CD4-positive, alpha-beta memory T cell (primary cell): ENCODE data around the gene PRR22. TPM values are rescaled to one million over a fixed set of nuclear protein-coding genes. Genes with fewer than 3 reads are reported as not detected.

Experiments used
- CTCF ChIA-PET: fragments of 350-600 bp; sonication (Branson Sonifier 250); formaldehyde crosslinking; loops from one replicate; lab custom pipeline; 2021; ENCODE audit warnings: inconsistent platforms; ENCODE audit not compliant: partially characterized antibody; lab: Charles Lee
- POLR2A ChIA-PET: fragments of 350-600 bp; sonication (Branson Sonifier 250); formaldehyde crosslinking; loops from one replicate; lab custom pipeline; 2021; ENCODE audit not compliant: partially characterized antibody; lab: Charles Lee
- DNase-seq, 5 donors: peaks; one replicate each; pipeline versions ENCODE4 v3.0.0 to v3.0.0-alpha.2; 2020 to 2022; ENCODE audit warnings: mixed read lengths in 1 of 5
- H3K27ac ChIP-seq: one replicate; pipeline ENCODE4 v1.7.0; 2013; ENCODE audit warnings: low read depth, low read length
- H3K27me3 ChIP-seq: 2 replicates; pipeline ENCODE4 v1.7.0; 2013; ENCODE audit warnings: mild to moderate bottlenecking, low read length, moderate library complexity; ENCODE audit not compliant: insufficient read depth
- H3K36me3 ChIP-seq: 2 replicates; pipeline ENCODE4 v1.7.0; 2013; ENCODE audit warnings: mild to moderate bottlenecking, low read length, moderate library complexity; ENCODE audit not compliant: insufficient read depth
- H3K4me1 ChIP-seq: 2 replicates; pipeline ENCODE4 v1.7.0; 2013; ENCODE audit warnings: mild to moderate bottlenecking, low read length, moderate library complexity; ENCODE audit not compliant: insufficient read depth
- H3K4me3 ChIP-seq, 2 donors: one replicate each; pipeline ENCODE4 v1.7.0; 2013; ENCODE audit warnings: low read length in 2 of 2, mild to moderate bottlenecking in 1 of 2
- H3K9me3 ChIP-seq, 2 donors: one replicate each; pipeline ENCODE4 v1.7.0; 2013; ENCODE audit warnings: low read length in 2 of 2, control low read depth in 1 of 2; ENCODE audit not compliant: control insufficient read depth in 1 of 2
- H3K27ac Mint-ChIP-seq, 7 donors: one replicate each; pipeline ENCODE4 v1.8.0; 2020 to 2021; ENCODE audit warnings: mixed read lengths in 7 of 7, mild to moderate bottlenecking in 6 of 7, inconsistent platforms in 3 of 7, moderate library complexity in 3 of 7
- H3K27me3 Mint-ChIP-seq, 2 donors: one replicate each; pipeline ENCODE4 v1.8.0; 2020 to 2021; ENCODE audit warnings: mixed read lengths in 2 of 2
- H3K36me3 Mint-ChIP-seq, 2 donors: one replicate each; pipeline ENCODE4 v1.8.0; 2020 to 2021; ENCODE audit warnings: mixed read lengths in 2 of 2, inconsistent platforms in 1 of 2, mild to moderate bottlenecking in 1 of 2
- H3K4me1 Mint-ChIP-seq, 4 donors: one replicate each; pipeline ENCODE4 v1.8.0; 2020 to 2021; ENCODE audit warnings: mixed read lengths in 4 of 4, mild to moderate bottlenecking in 1 of 4
- H3K4me3 Mint-ChIP-seq, 8 donors: one replicate each; pipeline ENCODE4 v1.8.0; 2020 to 2021; ENCODE audit warnings: mixed read lengths in 8 of 8, mild to moderate bottlenecking in 7 of 8, moderate library complexity in 6 of 8, inconsistent platforms in 3 of 8
- H3K9me3 Mint-ChIP-seq, 8 donors: one replicate each; pipeline ENCODE4 v1.8.0; 2020 to 2021; ENCODE audit warnings: mixed read lengths in 8 of 8, mild to moderate bottlenecking in 5 of 8, inconsistent platforms in 3 of 8, moderate library complexity in 1 of 8
- intact Hi-C: fragments of 100-400 bp; cut with micrococcal nuclease; formaldehyde crosslinking; loops from one replicate; pipeline ENCODE4 v1.15.1; 2023
- polyA plus RNA-seq, 2 donors: library from polyadenylated mRNA; unstranded; fragments of 300-500 nt; fragmentation: Illumina TruSeq; gene quantifications; one replicate each; pipeline ENCODE4 v1.2.3, GENCODE V29; 2021
- total RNA-seq, 2 experiments: library from RNA; stranded (reverse); gene quantifications; one replicate each; pipeline ENCODE4 v1.2.3, GENCODE V29; 2021

Gene PRR22
- 1 to 10 TPM; 5.9 to 6.6 TPM for total RNA-seq
- not detected for polyA plus RNA-seq

GRCh38 chr19:5784581-5785147 lies at the start of gene PRR22:
TSS of gene PRR22 (minus strand) at chr19:5784746. CDS start at chr19:5784660, 86 bp downstream.
- peaks cover 15 to 27% of the 10 kb centered on the region in 2 donors for H3K36me3 Mint-ChIP-seq
- no peak within 1 kb of the TSS for H3K27ac Mint-ChIP-seq
- no peaks in the 10 kb centered on the region for H3K9me3 Mint-ChIP-seq
- H3K4me3 Mint-ChIP-seq: no peak within 1 kb of the TSS
- Histone ChIP-seq H3K36me3 (peaks cover 40% of the 10 kb centered on the region), H3K4me1 (peaks cover 1% of the 10 kb centered on the region), H3K4me3 (no peak within 1 kb of the TSS), H3K27ac (no peak within 1 kb of the TSS), H3K9me3 (no peaks in the 10 kb centered on the region), H3K27me3 (no peaks in the 10 kb centered on the region)
- intact Hi-C loops: no loop called here
- ChIA-PET CTCF (no interaction called here), POLR2A (no interaction called here)
- H3K4me1 Mint-ChIP-seq: peaks cover 0 to 8% (median under 1%) of the 10 kb centered on the region in 4 donors
- H3K27me3 Mint-ChIP-seq: no peaks in the 10 kb centered on the region
- DNase-seq: no peak

- H3K27ac ChIP-seq: no peak overlapping the region
- no peaks in the 10 kb centered on the region for H3K9me3 ChIP-seq
- ChIA-PET CTCF (no interaction called here), POLR2A (no interaction called here)
- Mint-ChIP-seq H3K4me1 (peaks cover 0 to 9% (median 5%) of the 10 kb centered on the region in 4 donors), H3K36me3 (peaks cover 0 to 3% of the 10 kb centered on the region in 2 donors), H3K27ac (no peak overlapping the region), H3K4me3 (no peak overlapping the region), H3K9me3 (peaks cover 0 to 3% (median 0%) of the 10 kb centered on the region in 8 donors), H3K27me3 (peaks cover 3% of the 10 kb centered on the region in 2 donors)
- H3K36me3 ChIP-seq: no peaks in the 10 kb centered on the region
- peaks cover 12% of the 10 kb centered on the region for H3K4me1 ChIP-seq
- intact Hi-C loops: no loop called here
- no peak overlapping the region for H3K4me3 ChIP-seq
- DNase-seq: no peak
- H3K27me3 ChIP-seq: no peaks in the 10 kb centered on the region
These were observed 48.1 kb upstream of the PRR22 start for GRCh38 chr19:5832527-5833216.

GRCh38 chr19:5832061-5832460 lies 47.5 kb upstream of the PRR22 start:
- Histone ChIP-seq H3K27me3 (no peaks in the 10 kb centered on the region), H3K4me3 (no peak overlapping the region), H3K9me3 (no peaks in the 10 kb centered on the region), H3K27ac (no peak overlapping the region), H3K4me1 (peaks cover 17% of the 10 kb centered on the region), H3K36me3 (no peaks in the 10 kb centered on the region)
- H3K4me3 Mint-ChIP-seq: no peak overlapping the region
- peaks cover 0 to 3% (median 0%) of the 10 kb centered on the region in 8 donors for H3K9me3 Mint-ChIP-seq
- no peak overlapping the region for H3K27ac Mint-ChIP-seq
- CTCF ChIA-PET: no interaction called here
- POLR2A ChIA-PET: no interaction called here
- H3K36me3 Mint-ChIP-seq: peaks cover 0 to 3% of the 10 kb centered on the region in 2 donors
- intact Hi-C loops: no loop called here
- H3K27me3 Mint-ChIP-seq: peaks cover 1 to 3% of the 10 kb centered on the region in 2 donors
- H3K4me1 Mint-ChIP-seq: peaks cover 3 to 13% (median 8%) of the 10 kb centered on the region in 4 donors
- DNase-seq: no peak

- H3K36me3 ChIP-seq: no peaks in the 10 kb centered on the region
- Mint-ChIP-seq H3K4me1 (peaks cover 3 to 17% (median 10%) of the 10 kb centered on the region in 4 donors), H3K9me3 (peaks cover 0 to 3% (median 0%) of the 10 kb centered on the region in 8 donors), H3K27me3 (peaks cover 1 to 3% of the 10 kb centered on the region in 2 donors), H3K4me3 (no peak overlapping the region), H3K27ac (no peak overlapping the region), H3K36me3 (peaks cover 0 to 3% of the 10 kb centered on the region in 2 donors)
- POLR2A ChIA-PET: no interaction called here
- H3K27ac ChIP-seq: no peak overlapping the region
- intact Hi-C loops: no loop called here
- H3K4me1 ChIP-seq: peaks cover 22% of the 10 kb centered on the region
- no peak for DNase-seq
- H3K27me3 ChIP-seq: no peaks in the 10 kb centered on the region
- H3K4me3 ChIP-seq: no peak overlapping the region
- no peaks in the 10 kb centered on the region for H3K9me3 ChIP-seq
- CTCF ChIA-PET: interaction anchor here (1.5 kb wide), 1 partner anchor 27 kb away, joined by 5 read pairs; no protein-coding TSS in a partner anchor
These were observed 46.6 kb upstream of the PRR22 start for GRCh38 chr19:5831159-5831558.

GRCh38 chr19:5829567-5830310 lies 45.2 kb upstream of the PRR22 start:
- intact Hi-C loops: loop anchor here (2.0 kb wide), 1 partner anchor 25 kb away; the partner anchor contains the start of gene NRTN
- peak overlapping the region in 2 of 7 donors; percentile 16 to 91 for H3K27ac Mint-ChIP-seq
- peaks cover 0 to 2% (median 0%) of the 10 kb centered on the region in 8 donors for H3K9me3 Mint-ChIP-seq
- no peaks in the 10 kb centered on the region for H3K36me3 ChIP-seq
- peaks cover 3 to 17% (median 10%) of the 10 kb centered on the region in 4 donors for H3K4me1 Mint-ChIP-seq
- H3K4me3 ChIP-seq: no peak overlapping the region
- peaks cover 0 to 3% of the 10 kb centered on the region in 2 donors for H3K36me3 Mint-ChIP-seq
- H3K4me1 ChIP-seq: peaks cover 22% of the 10 kb centered on the region
- no peak for DNase-seq
- CTCF ChIA-PET: interaction anchor here (2.9 kb wide), 1 partner anchor 26 kb away, joined by 22 read pairs; the partner anchor contains the start of gene NRTN
- no peaks in the 10 kb centered on the region for H3K27me3 ChIP-seq
- peak overlapping the region in 6 of 8 donors; percentile 30 to 69 (median 52) for H3K4me3 Mint-ChIP-seq
- no peak overlapping the region for H3K27ac ChIP-seq
- POLR2A ChIA-PET: interaction anchor here (2.2 to 3.2 kb wide), 4 partner anchors 39 to 138 kb away, joined by 9 to 54 read pairs (median 16); partner anchors contain the start of genes DUS3L, NDUFA11 and VMAC
- no peaks in the 10 kb centered on the region for H3K9me3 ChIP-seq
- peaks cover 1 to 3% of the 10 kb centered on the region in 2 donors for H3K27me3 Mint-ChIP-seq

GRCh38 chr19:5828661-5829566 lies 44.4 kb upstream of the PRR22 start:
- ChIA-PET CTCF (interaction anchor here (1.0 to 2.9 kb wide), 5 partner anchors 22 to 193 kb away, joined by 3 to 22 read pairs (median 5); partner anchors contain the start of genes NDUFA11 and NRTN), POLR2A (interaction anchor here (0.6 to 3.2 kb wide), 16 partner anchors 21 to 206 kb away, joined by 3 to 54 read pairs (median 6); partner anchors contain the start of genes CATSPERD, DUS3L, LONP1 and NDUFA11)
- H3K27me3 Mint-ChIP-seq: peaks cover 0 to 3% of the 10 kb centered on the region in 2 donors
- H3K36me3 ChIP-seq: no peaks in the 10 kb centered on the region
- no peak for DNase-seq
- no peaks in the 10 kb centered on the region for H3K9me3 ChIP-seq
- H3K36me3 Mint-ChIP-seq: peaks cover 0 to 3% of the 10 kb centered on the region in 2 donors
- intact Hi-C loops: loop anchor here (1.0 to 2.0 kb wide), 3 partner anchors 24 to 75 kb away; partner anchors contain the start of genes DUS3L, NRTN and VMAC
- H3K27ac Mint-ChIP-seq: peak overlapping the region; percentile 95 to 97 (median 95)
- H3K4me3 ChIP-seq: peak overlapping the region; percentile 68 to 73
- H3K9me3 Mint-ChIP-seq: peaks cover 0 to 2% (median 0%) of the 10 kb centered on the region in 8 donors
- peak overlapping the region; percentile 49 for H3K27ac ChIP-seq
- no peaks in the 10 kb centered on the region for H3K27me3 ChIP-seq
- H3K4me1 ChIP-seq: peaks cover 22% of the 10 kb centered on the region
- H3K4me1 Mint-ChIP-seq: peaks cover 3 to 17% (median 10%) of the 10 kb centered on the region in 4 donors
- peak overlapping the region; percentile 92 to 99 (median 96) for H3K4me3 Mint-ChIP-seq
